ENCODE data around the gene ZDHHC7. TPM values are rescaled to one million over a fixed set of nuclear protein-coding genes. Genes with fewer than 3 reads are reported as not detected.
A peak's percentile ranks its signal among the peaks of the same experiment; 100 is the strongest.

ZDHHC7 gene
- total and polyA plus RNA-seq, 9 of the 15 experiments (the other 6 are each of a cell fraction or from before 2014, with no cell fraction given) = 1.7 to 49.7 (median 37.4) TPM

- 0 out of 2 replicates have a peak, but pooled peaks have one; percentile 79 for TF ChIP-seq HNRNPL (IDR thresholded peaks at IDR 0.05; ENCODE audit: low read depth, low read length)
- TF ChIP-seq ZNF77 (CRISPR knock-in tag; IDR thresholded peaks at IDR 0.05) = no peak
- peak; percentile 97 for TF ChIP-seq RBM25 (IDR thresholded peaks at IDR 0.05; ENCODE audit: low read depth, low read length, severe bottlenecking)
These were observed 80.2 kb downstream of the ZDHHC7 start (continued) for GRCh38 chr16:84931107-84931494.

- H3K9me3 ChIP-seq (replicated peaks; ENCODE audit: control insufficient read depth, insufficient read depth, low read depth, low read length) = no peaks in the 10 kb centered on the region
- 0 out of 3 replicates have a peak overlapping the region, but pooled peaks have one; percentile 3 for H3K27ac ChIP-seq (ENCODE audit: extremely low read depth, low read depth, low read length)
- intact Hi-C loops (cut with micrococcal nuclease) (no loop called here), in situ Hi-C loops (cut with MboI) (no loop called here)
- FAIRE-seq (no peak), ATAC-seq (no peak), DNase-seq (ENCODE audit: extremely low read depth in 1 of 4, low spot score in 3 of 4) (no peak)
- ChIA-PET POLR2A (interaction anchor here (0.9 to 1.3 kb wide), 3 partner anchors 11 to 22 kb away, joined by 3 to 4 read pairs (median 3); no protein-coding TSS in a partner anchor), CTCF (ENCODE audit: low intra/inter-chr PET ratio) (no interaction called here)
- peak overlapping the region; percentile 49 for H2AFZ ChIP-seq (ENCODE audit: low read depth, low read length)
- H3K27me3 ChIP-seq (ENCODE audit: control insufficient read depth in 2 of 2, insufficient read depth in 2 of 2, low read length in 2 of 2) = peaks cover 14 to 28% of the 10 kb centered on the region in 2 experiments; a peak in 3 of 5 replicates
- no peaks in the 10 kb centered on the region for H3K36me3 ChIP-seq (ENCODE audit: control insufficient read depth, insufficient read depth, low read length)
- H3K9ac ChIP-seq (ENCODE audit: insufficient read depth in 1 of 2, low read depth in 2 of 2, low read length in 2 of 2) = peak overlapping the region in 1 of 2 experiments; percentile 66; a peak in 2 of 4 replicates
- H3K79me2 ChIP-seq (ENCODE audit: control insufficient read depth, insufficient read depth, low read length) = no peaks in the 10 kb centered on the region
- H3K4me1 ChIP-seq (replicated peaks in 1 of 2; ENCODE audit: control insufficient read depth in 2 of 2, insufficient read depth in 2 of 2, low read length in 2 of 2) = peaks cover 3 to 47% of the 10 kb centered on the region in 2 experiments; a peak in 3 of 5 replicates
- no TSS peak for BruUV-seq (replicated peaks)
- H3K4me3 ChIP-seq = no peak overlapping the region
- no peak overlapping the region for H3K4me2 ChIP-seq (ENCODE audit: insufficient read depth, low read length)
- peaks cover 6% of the 10 kb centered on the region for H3K9me1 ChIP-seq (ENCODE audit: control insufficient read depth, insufficient read depth, low read length)
- WGBS (ENCODE audit: insufficient coverage, low coverage, missing lambda C conversion rate) = 69% methylated on average over 6 of the region's 8 CpGs
- H4K20me1 ChIP-seq (replicated peaks; ENCODE audit: control insufficient read depth, insufficient read depth, low read length) = 0 out of 2 replicates have a peak, but pooled peaks cover 5% of the 10 kb centered on the region
- TF ChIP-seq TCFL5 (CRISPR knock-in tag; conservative IDR thresholded peaks at IDR 0.05) = no peak
- TF ChIP-seq RAD51 (IDR thresholded peaks at IDR 0.05; ENCODE audit: borderline replicate concordance, low read depth) = no peak
- TF ChIP-seq RBM14 (IDR thresholded peaks at IDR 0.05; ENCODE audit: borderline replicate concordance, insufficient read depth, low read depth, low read length) = 0 out of 2 replicates have a peak, but pooled peaks have one; percentile 40
- TF ChIP-seq HBP1 (CRISPR knock-in tag; IDR thresholded peaks at IDR 0.05) = 0 out of 2 replicates have a peak, but pooled peaks have one; percentile 52
- TF ChIP-seq CBFA2T3 (IDR thresholded peaks at IDR 0.05) = peak; percentile 2; the same call in 1 of the 2 replicates
- peak; percentile 95 for TF ChIP-seq SAFB (IDR thresholded peaks at IDR 0.05; ENCODE audit: borderline replicate concordance, low read depth, low read length)
- TF ChIP-seq HDAC2 (IDR thresholded peaks at IDR 0.05) = 0 out of 2 replicates have a peak, but pooled peaks have one; percentile 24
- TF ChIP-seq EGR1 (conservative IDR thresholded peaks at IDR 0.05) = peak; percentile 100
- 0 out of 2 replicates have a peak, but pooled peaks have one; percentile 18 for TF ChIP-seq IRF2 (CRISPR knock-in tag; IDR thresholded peaks at IDR 0.05)
- no peak for TF ChIP-seq ZNF699 (CRISPR knock-in tag; IDR thresholded peaks at IDR 0.05; ENCODE audit: insufficient replicate concordance)
- TF ChIP-seq KAT8 (IDR thresholded peaks at IDR 0.05; ENCODE audit: low read depth) = no peak
- no peak for TF ChIP-seq KLF10 (CRISPR knock-in tag; IDR thresholded peaks at IDR 0.05)
- TF ChIP-seq, protein P1, sequence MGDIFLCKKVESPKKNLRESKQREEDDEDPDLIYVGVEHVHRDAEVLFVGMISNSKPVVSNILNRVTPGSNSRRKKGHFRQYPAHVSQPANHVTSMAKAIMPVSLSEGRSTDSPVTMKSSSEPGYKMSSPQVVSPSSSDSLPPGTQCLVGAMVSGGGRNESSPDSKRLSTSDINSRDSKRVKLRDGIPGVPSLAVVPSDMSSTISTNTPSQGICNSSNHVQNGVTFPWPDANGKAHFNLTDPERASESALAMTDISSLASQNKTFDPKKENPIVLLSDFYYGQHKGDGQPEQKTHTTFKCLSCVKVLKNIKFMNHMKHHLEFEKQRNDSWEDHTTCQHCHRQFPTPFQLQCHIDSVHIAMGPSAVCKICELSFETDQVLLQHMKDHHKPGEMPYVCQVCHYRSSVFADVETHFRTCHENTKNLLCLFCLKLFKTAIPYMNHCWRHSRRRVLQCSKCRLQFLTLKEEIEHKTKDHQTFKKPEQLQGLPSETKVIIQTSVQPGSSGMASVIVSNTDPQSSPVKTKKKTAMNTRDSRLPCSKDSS (IDR thresholded peaks at IDR 0.05; ENCODE audit: low read depth, partially characterized antibody) = peak; percentile 11
- TF ChIP-seq PCBP1 (IDR thresholded peaks at IDR 0.05; ENCODE audit: low read depth, low read length, poor library complexity, severe bottlenecking) = peak; percentile 77
- no peak for TF ChIP-seq MAFF (IDR thresholded peaks at IDR 0.05; ENCODE audit: low read length)
- TF ChIP-seq MAFK (IDR thresholded peaks at IDR 0.05; ENCODE audit: low read length) = no peak
These were observed 80.8 kb downstream of the ZDHHC7 start for GRCh38 chr16:84930298-84931106.

Measured in K562 (cell line).